Stimulated activated CD4-positive, alpha-beta T cell treated with anti-CD3 and anti-CD28 coated beads, Interleukin-1b, Interleukin-23, amount 100 ng/mL, for 4 hours (primary cell): Measurements from ENCODE around the gene HAUS8.

Experiments
- DNase-seq, 2 donors: peaks; one replicate each; pipeline ENCODE4 v3.0.0-alpha.2; 2020; ENCODE audit warnings: low read depth in 2 of 2

The HAUS8 gene

DNA sequence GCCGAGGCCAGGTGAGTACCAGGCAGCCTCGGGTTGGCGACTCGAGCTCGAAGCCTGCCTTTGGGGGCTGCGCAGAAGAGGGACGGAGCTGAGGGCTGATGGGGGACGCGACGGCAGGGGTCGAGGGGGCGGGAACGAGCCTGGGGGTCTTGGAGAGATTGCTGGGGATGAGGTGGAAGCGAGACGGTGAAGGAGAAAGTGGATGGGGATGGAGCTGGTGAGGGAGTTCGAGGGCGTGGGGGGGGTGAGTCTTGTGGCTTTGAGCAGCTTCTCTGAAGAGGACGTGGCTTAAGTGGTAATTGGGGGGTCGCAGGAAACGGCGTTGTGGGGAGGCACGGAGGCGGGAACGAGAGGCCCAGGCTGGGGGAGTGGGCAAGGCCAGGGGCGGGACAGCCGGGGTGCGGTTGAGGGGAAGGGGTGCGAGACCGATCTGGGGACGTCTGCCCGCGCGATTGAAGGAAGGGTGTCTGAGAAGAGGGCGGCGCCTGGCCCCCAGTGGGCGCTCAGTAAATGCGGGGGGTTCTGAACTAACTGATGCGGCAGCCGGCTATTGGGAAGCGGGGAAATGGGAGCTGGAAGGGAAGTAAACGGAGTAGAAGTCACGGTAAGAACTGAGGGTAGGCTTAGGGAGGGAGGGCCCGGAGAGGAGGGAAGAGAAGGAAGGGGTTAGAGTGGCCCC is 751 bp upstream of the HAUS8 start:
- DNase-seq: peak; percentile 25 to 30

DNA sequence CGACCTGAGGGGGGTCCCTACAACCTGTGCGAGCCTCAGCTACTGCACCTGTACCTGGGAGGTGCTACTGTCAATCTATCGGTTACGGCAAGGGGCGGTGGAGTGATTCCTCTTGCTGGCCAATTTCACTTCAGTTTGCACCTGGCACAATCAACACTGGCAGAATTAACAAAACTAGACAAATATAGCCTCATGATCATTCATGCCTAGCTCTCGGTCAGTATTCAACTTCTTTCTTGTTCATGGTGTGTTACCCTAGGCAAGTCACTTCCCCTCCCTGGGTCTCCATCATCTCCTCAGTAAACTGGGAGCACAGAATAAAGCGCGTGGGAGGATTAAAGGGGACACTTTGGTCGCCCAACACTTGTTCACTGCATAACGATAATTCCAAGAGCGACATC is 618 bp downstream of the HAUS8 start:
- DNase-seq: no peak

DNA sequence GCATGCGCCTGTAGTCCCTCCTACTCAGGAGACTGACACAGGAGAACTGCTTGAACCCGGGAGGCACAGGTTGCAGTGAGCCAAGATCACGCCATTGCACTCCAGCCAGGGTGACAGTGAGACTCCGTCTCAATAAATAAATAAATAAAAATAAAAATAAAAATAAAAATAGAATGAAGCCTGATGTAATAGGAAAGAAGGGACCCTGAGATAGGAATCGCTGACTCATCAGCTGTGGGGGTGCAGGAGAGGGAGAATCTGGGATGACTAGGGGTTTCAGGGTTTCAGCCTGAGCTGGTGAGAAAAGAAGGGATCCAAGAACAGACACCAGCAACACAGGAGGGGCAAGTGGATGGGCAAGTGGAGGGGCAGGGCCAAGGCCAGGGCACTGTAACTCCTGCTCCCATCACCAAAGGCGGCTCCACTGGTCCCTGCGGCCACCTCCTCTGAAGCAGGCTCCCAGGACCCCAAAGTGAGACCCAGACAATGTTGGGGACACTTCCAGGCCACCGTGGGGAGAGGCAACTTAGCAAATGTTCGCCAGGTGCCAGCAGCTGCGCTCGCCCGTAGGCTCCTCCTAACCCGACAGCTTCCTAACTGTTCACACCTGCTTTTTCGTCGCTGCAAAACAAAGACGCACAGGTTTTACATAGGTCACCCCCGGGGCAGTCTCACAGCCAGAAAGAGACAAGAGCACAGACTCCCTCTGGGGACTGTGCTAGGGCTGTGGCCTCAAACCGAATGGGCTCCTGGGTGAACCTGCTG is 1.2 kb downstream of the HAUS8 start:
- DNase-seq: no peak

DNA sequence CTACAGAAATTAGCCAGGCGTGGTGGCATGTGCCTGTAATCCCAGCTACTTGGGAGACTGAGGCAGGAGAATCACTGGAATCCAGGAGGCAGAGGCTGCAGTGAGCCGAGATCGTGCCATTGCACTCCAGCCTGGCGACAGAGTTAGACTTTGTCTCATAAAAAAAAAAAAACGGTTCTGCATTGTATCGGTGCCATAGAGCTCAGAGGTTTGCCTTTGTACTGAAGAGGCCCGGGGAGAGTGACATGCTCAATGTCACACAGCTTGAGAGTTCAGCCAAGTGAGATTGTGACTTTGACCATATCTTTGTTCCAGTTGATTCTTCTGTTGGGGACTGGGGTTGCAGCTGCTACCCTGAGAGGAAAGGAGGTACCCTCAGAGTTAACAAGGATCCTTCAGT is 4.3 kb downstream of the HAUS8 start:
- no peak for DNase-seq

DNA sequence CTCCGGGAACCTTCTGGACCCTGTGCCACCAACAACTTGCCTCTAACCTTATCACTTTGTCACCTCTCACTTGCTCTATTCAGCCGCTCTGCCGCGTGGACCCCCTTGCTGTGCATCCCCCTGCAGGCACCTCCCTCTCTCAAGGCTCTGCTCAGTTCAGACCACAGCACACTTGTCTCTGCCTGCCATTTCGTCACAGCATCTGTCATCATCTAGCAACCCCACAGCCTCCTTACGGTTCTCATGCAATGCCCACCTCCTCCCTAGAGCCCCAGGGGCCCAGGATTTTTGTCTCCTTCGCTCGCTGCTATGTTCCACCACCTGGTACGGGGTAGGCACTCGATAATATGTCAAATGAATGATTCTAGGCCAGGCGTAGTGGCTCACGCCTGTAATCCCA is 4.8 kb downstream of the HAUS8 start:
- no peak for DNase-seq

DNA sequence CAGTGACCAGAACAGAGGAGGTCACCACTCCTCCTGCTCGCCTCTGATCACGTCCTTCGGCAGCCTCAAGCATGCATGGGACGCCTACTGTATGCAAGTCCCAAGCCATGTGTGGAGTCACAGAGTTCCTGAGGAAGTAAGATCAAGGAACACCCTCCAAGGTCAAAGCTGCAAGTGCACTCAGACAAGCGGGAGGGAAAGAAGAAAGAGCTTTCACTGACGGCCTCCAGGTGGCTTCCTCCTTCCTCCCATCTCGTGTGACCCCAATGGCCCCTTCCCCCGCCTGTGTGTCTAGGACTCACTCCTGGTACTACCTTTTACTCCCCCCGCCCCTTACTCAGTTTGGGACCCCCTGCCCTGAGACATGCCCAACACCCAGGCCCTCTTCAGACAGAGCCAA is 6.1 kb downstream of the HAUS8 start:
- DNase-seq: no peak

DNA sequence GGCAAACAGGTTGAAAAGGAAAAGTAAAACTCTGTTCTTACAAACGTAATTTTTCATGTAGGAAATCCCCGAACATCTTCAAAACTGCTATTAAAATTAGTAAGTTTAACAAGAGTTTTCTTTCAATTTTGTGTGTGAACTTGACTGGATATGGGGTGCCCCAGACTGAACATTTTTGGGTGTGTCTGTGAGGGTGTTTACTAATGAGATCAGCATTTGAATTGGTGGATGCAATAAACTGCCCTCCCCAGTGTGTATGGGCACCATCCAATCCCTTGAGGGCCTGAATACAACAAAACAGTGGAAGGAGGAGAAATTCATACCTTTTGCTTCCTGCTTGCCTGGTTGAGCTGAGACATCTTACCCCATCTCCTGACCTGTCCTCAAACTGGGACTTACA is 11.8 kb downstream of the HAUS8 start:
- DNase-seq: no peak

DNA sequence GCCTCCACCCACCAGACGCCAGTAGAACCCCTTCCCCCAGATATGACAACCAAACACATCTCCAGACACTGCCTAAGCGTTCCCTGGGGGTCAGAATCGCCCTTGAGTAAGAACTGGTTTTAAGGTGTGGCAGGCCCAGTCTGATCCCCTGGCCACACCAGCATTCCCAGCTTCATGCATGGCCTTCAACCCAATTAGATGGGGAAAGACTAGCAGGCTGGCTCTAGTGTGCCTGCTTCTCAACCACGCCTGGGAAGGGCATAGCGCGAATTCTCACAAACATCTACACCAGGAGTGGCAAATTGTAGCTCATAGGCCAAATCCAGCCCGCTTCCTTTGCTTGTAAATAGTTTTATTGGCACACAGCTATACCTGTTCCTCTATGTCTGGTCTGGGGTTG is 13.6 kb downstream of the HAUS8 start:
- DNase-seq: no peak

DNA sequence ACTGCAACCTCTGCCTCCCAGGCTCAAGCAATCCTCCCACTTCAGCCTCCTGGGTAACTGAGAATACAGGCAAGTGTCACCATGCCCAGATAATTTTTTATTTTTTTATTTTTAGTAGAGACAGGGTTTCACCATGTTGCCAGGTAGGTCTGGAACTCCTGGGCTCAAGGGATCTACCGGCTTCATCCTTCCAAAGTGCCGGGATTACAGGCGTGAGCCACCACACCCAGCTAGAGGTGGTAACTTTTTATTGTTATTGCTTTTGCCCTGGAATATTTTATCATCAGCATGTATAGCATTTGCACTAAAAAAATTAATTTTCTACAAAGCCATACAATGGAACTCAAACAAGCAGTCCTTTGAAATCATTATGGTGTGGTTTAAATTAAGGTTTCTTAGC is 14.0 kb downstream of the HAUS8 start:
- no peak for DNase-seq

DNA sequence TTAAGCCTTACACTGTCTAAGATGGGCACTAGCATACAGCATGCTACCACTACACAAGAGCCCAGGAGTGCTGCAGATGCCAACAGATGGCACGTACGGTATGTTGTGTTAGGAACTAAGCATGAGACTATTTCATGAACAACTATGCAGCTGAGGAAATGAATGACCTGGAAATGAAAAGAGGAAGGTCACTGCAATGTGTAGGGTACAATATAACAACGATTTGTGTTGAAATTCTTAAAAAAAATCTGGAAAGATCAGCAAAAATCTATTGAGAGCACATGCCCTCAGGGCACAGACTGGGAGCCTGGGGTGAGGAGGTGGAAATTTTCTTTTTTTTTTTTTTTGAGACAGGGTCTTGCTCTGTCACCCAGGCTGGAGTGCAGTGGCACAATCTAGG is 14.4 kb downstream of the HAUS8 start:
- no peak for DNase-seq

DNA sequence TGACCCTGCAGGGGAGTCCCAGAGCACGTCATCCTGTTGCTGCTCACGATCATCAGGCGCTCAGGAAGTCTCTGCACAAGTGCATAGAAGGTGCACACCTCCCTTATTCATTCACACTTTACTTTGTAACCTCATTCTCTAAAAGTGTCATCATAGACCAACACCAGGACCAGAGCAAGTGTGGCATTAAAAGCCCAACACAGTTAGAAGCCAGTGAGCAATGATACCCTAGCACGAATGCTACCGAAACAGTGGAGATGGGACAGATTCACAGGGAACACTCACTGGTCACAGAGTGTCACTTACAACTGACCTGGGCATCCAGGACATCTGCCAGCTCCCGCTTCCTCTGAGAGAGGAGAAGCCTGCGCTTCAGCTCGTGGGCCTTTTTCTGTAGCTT is 17.0 kb downstream of the HAUS8 start:
- no peak for DNase-seq

DNA sequence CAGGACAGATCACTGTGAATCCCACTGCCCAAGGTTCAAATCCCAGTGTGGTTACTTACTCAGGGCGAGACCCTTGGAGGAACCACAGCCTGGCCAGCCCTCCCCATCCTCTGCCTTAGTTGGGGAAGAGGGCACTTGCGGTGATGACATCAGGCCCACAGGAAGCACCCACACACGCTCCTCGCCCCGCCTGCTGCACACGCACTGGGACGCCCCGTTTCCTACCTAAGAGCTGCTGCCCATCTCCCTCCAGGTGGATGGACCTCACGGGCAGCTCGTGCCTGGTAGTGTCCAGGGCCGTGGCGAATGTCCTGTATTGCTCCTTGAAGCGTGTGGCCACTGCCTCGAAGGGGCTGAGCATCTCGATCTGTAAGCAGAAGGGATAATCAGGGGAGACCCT is 19.6 kb downstream of the HAUS8 start:
- no peak for DNase-seq

DNA sequence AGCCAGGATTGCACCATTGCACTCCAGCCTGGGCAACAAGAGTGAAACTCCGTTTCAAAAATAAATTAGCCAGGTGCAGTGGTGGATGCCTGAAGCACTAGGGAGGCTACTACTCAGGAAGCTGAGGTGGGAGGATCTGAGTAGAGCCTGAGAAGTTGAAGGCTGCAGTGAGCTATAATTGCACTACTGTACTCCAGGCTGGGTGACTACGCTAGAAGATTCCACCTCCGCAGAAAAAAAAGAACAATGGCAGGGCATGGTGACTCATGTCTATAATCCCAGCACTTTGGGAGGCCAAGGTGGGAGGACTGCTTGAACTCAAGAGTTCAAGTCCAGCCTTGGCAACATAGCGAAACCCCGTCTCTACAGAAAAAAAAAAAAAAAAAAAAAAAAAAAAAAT is 20.5 kb downstream of the HAUS8 start:
- DNase-seq: no peak

DNA sequence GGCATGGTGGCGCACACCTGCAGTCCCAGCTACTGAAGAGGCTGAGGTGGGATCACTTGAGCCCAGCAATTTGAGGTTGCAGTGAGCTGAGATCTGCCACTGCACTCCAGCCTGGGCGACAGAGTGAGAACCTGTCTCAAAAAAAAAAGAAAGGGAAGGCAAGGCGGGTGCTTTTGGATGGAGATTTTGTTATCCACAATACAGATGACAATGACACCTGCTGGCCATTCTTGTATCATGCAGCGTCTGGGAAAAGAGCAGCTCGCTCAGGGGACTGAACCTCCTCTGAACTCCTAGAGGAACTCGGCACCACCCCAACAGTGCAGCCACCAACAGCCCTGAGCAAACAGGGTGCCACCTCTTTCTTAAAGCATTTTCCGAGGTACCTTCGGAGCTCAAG is 22.8 kb downstream of the HAUS8 start:
- DNase-seq: no peak

DNA sequence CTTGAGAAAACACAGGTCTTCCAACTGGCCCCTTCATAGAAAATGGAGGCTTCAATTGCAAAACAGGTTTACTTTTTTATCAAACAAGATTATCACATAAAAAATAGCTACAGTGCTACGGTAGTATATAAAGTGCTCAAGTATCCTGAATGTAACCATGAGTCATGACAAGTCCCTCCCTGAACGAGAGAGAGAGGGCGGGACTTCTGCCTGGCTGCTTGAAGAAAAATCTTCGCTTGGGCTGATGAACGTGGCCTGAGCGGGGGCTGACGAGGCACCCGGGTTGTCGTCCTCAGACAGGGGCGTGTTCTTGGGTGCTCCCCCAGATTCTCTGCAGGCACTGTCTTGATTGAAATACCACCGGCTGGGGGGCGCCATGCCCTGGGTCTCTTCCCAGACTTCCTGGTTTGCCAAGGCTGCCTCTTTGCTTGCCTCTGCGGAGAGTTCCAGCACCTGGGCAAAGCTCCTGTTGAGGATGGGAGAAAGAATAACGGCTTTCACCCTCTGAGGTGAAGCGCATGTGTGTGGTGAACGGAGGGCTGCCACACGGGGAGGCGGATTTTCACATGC is 25.5 kb downstream of the HAUS8 start:
- no peak for DNase-seq

DNA sequence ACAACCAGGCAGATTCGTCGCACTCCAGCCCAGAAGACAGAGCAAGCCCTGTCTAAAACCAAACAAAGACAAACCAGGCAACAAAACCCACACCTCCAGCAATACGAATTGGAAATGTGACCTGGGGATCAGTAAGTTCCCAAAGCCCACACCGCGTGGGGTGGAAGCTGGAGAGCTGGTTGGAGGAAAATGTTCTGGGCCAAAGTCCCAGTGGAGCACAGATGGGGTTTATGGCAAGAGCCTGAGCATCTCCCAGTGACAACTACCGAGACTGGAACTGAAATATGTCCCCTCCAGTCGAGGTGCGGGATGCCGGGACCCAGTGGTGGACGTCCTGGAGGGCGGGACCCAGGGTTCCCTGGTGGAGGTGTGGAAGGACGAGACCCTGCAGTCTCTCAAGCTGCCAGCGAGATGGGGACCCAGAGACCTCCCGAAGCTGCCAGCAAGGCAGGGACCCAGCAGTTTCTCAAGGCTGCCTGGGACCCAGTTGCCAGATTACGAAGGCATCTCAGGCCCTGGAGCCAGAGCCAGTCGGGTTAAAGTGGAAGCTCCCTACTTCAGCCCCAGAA is 26.3 kb downstream of the HAUS8 start:
- DNase-seq: no peak

DNA sequence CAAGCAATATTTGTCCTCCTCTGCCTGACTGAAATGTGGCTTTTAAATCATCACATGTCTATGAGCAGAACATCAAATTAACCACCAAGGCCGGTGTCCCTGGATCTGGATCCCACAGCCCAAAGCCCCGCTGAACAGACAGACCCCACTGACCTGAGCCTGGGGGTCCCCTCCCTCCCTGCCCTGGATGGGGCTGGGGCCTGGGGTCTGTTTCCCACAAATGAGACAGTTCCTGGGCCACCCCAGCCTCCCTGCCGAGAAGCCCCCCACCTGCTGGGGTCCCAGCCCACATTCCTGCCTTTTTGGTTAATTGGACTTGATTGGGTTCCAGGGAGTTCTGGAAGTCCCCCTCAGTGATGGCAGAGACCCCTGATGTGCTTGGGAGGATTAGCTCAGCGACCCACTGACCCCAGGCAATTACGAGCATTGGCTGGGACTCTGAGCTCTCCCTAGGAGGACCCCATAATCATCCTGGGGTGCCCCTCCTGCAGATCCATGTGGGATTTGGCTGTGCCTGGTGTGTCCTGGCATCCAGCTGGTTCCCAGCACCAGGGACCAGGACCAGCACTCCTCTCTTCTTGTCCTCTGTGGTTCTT is 29.2 kb downstream of the HAUS8 start:
- DNase-seq: no peak

DNA sequence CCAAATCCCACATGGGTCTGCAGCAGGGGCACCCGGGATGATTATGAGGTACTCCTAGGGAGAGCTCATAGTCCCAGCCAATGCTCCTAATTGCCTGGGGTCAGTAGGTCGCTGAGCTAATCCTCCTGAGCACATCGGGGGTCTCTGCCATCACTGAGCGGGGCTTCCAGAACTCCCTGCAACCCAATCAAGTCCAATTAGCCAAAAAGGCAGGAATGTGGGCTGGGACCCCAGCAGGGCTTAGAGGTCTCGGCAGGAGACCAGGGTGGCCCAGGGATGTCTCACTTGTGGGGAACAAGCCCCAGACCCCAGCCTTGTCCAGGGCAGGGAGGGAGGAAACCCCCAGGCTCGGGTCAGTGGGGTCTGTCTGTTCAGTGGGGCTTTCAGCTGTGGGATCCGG is 31.5 kb downstream of the HAUS8 start:
- no peak for DNase-seq

DNA sequence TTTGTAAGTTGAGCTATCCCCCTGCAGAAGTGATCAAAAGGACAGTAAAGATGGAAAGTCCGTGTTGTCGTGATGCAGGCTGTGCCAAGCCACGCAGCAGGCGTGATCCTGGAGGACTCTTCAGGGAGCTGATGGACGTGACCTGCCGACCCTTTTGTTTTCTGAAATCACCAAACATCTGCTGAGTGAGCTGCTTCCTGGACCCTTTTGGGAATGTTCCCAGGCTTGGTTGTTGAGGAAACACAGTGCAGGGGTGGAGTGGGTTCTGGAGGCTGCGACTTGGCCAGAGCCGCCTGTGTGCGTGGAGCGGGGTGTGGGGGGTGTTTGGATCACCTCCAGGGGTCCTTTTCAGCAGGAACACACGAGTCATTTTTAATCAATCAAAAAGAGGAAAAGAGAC is 33.3 kb downstream of the HAUS8 start:
- no peak for DNase-seq

DNA sequence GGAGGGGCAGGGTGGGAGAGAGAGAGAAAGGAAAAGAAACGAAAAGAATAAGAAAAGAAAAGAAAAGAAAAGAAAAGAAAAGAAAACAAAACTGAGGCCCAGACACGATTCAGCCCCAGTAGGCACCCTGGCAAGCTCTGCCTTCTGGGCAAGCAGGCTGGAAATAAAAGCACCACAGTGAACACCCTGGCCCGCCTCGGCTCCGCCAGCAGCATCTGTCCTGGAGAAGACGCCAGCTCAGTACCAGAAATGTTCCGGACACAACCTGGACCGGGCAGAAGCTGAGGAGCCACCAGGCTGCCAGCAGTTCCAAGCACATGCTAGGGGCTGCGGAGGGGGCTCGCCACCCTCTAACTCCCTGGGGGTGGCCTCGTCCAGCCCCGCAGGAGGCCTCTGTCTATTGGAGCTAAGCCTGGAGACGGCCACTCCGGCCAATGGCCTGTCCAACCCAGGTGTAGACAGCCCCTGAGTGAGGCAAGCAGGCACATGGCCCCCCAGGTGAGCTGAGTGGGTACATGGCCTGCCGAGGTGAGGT is 37.2 kb downstream of the HAUS8 start:
- DNase-seq: no peak

DNA sequence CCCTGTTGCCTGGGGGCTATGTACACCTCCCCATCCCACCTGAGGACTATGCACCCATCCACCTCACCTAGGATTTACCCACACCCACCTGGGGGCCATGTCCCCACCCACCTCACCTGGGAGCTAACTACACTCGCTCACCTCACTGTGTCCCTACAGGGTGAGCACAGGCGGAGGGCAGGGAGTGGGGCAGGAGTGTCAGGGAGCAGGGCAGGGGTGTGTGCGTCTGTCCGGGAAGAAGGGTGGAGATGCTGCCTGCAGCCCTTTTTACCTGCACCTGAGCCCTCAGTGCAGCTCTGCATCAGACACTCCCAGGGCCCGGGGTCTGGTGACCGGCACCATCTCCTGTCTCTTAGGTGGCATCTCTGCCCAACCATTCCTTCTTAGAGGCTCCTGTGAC is 38.1 kb downstream of the HAUS8 start:
- DNase-seq: no peak

DNA sequence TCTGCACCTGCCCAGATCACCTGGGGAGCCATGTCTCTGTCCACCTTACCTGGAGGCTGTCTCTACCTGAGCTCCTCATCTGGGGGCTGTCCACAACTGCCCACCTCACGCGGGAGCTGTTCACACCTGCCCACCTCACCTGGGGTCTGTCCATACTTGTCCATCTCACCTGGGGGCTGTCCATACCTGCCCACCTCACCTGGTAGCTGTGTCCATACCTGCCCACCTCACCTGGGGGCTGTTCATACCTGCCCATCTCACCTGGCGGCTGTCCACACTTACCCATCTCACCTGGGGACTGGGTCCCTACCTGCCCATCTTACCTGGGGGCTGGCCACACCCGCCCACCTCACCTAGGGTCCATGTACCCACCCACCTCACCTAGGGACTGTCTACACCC is 38.6 kb downstream of the HAUS8 start:
- no peak for DNase-seq
